Kidney glomerular epithelial cell (primary cell): ENCODE measurements around the gene CELSR2.
A peak's percentile ranks its signal among the peaks of the same experiment; 100 is the strongest.
"Not testable (repeated sequence)": the region's sequence is repeated elsewhere in the genome, so short reads cannot be mapped to it uniquely, and the experiment has no call there.

Source experiments
- DNase-seq: peaks from one replicate; lab custom pipeline; 2025; lab: John Stamatoyannopoulos, UW

Gene CELSR2

DNA sequence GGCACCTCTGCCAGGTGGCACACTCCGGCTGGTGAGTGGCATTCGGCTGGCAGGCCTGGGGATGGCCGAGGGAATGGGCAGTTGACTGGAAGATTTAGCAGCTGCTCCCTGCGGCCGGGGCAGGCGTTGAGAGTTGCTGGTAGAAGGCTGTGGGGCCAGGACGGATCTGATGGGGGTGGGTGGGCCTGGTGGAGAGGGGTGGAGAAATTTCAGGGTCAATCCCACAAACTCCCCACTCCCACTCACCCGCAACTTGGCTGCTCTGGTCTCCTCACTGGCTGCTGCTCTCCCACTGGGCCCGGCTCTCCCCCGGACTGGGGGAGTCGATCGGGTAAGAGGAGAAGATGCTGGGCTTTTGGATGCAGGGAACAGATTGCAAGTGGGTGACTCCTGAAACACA, 31.5 kb downstream of the CELSR2 start:
- no peak for DNase-seq

DNA sequence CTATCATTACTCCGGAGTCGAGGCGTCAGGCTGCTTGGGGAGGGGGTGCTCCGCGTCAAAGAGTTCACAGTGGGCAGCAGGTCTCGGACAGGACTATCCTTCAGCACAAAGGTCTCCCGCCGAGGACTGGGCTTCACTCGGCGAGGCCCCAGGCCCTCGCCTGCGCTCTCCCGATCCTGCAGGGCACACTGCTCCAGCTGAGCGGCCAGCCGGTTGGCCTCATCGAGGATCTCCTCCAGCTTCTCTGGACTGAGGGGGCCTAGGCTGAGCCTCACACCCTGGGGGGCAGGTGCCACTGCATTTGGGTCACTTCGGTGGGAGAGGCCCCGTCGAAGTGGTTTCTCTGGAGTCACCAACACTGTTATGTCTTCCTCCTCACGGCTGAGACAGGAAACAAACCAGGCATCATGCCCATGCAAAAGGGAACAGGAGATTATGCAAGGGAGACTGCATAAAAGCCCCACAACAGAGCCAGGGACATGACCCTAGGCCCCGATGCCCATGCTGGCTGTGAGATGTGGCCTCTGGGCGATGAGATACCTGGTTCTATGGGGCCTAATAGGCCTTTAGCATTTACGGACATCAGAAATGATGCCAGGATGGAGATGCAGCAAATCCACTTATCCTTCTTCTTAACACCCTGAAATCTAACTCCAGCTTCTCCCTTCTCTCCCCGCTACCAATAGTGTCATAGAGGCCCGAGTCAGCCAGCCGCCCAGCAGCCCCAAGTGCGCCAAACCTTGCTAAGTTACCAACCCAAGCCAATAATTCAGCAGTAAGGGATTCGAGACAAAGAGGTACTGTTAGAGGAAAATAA, 32.5 kb downstream of the CELSR2 start:
- DNase-seq, result no peak

- DNase-seq, result no peak
Observed at GRCh38 chr1:109282497-109282951, 33.2 kb downstream of the CELSR2 start.

DNA sequence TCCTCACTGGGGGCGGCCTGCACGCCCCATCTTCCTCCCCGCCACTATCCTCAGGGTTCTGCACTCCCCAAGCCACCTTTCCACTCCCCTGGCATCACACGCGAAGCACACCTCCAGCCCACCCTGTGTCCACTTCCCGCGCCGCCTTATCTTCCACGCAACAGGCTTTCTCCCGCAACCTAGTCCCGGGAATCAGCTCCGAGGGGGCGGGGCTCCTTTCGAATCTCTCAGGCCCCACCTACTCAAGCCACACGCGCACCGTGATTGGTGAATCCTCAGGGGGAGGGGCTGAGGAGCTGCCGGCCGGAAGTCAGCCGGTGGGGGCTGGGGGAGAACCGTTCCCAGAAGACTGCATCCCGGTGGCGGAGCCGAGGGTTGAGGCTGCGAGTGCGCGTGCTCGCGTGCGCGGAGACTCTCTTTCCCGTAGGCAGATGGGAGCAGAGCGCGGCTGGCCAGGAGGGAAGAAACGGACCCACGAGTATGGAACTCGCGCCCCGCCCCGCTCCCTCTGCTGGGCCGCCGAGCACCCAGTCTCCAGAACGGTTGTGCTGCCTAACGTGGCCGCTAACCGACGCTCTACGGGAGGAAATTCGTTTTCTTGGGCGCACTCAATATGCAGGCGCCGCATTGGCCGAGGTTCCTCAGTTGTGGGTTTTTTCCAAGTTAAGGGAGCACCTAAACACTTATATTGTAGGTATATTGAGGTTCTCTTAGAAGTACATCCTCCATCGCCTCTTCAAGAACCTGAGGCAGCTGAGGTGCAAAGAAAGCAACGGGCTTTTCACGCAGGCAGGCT, 33.8 kb downstream of the CELSR2 start, which contains the start of gene PSRC1:
Gene PSRC1 (minus strand): TSS at position 194 of the 796 bp plus-strand sequence.
- DNase-seq, result peak; percentile 89

DNA sequence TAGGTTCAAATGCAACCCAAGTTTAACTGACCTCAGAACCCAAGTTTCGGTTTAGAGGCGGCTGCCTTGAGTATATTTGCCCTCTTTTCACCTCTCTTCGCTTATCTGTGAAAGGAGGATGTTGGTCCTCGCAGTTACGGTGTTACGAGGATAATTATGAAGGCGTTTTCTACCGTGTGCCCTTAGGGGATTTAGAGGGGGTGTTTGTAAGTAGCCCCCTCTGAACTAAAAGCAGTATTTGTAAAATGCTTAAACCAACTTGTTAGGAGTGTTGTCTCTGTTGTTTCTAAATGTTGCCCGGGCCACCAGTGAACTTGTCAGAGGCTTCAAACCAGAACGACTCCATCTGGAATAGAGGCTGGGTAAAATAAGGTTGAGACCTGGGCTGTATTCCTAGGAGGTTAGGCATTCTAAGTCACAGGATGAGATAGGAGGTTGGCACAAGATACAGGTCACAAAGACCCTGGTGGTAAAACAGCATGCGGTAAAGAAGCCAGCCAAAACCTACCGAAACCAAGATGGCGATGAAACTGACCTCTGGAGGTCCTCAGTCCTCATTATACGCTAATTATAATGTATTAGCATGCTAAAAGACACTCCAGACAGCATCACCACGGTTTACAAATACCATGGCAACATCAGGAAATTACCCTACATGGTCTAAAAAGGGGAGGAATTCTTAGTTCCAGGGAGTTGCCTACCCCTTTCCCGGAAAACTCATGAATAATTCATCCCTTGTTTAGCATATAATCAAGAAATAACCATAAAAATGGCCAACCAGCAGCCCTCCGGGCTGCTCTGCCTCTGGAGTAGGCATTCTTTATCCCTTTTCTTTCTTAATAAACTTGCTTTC, 34.6 kb downstream of the CELSR2 start:
- no peak for DNase-seq

DNA sequence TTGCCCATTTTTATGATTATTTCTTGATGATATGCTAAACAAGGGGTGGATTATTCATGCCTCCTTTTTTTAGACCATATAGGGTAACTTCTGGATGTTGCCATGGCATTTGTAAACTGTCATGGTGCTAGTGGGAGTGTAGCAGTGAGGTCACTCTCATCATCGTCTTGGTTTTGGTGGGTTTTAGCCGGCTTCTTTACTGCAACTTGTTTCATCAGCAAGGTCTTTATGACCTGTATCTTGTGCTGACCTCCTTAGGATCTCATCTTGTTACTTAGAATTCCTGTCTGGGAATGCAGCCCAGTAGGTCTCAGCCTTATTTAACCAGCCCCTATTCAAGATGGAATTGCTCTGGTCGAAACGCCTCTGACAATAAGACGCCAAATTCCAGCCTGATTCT, 37.4 kb downstream of the CELSR2 start:
- DNase-seq, result not testable (repeated sequence)

DNA sequence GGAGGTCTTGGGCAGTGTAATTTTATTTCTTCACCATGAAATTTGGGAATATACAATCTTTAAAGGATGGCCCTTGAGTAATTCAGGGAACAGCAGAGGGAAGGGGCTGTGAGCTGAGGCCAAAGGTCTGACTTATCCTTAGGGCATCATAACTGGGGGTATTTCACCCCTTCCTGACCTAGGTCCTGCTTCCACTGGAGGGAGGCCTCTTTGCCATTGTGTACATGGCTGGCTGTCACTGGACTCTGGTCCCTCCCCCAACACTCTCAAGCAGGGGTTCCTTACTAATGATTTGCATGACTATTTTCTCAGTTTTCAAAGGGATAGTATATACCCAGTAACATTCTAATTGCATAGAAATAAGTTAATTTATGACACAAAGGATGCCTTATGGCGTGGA, 40.8 kb downstream of the CELSR2 start:
- DNase-seq, result no peak

GRCh38 chr1:109290998-109291397, 41.7 kb downstream of the CELSR2 start:
- DNase-seq, result no peak

GRCh38 chr1:109292364-109292763, 43.0 kb downstream of the CELSR2 start:
- DNase-seq, result no peak

GRCh38 chr1:109293026-109293425, 43.7 kb downstream of the CELSR2 start:
- no peak for DNase-seq

GRCh38 chr1:109294481-109294880, 45.1 kb downstream of the CELSR2 start:
- no peak for DNase-seq

GRCh38 chr1:109295712-109296415, 46.5 kb downstream of the CELSR2 start:
- DNase-seq, result no peak

DNA sequence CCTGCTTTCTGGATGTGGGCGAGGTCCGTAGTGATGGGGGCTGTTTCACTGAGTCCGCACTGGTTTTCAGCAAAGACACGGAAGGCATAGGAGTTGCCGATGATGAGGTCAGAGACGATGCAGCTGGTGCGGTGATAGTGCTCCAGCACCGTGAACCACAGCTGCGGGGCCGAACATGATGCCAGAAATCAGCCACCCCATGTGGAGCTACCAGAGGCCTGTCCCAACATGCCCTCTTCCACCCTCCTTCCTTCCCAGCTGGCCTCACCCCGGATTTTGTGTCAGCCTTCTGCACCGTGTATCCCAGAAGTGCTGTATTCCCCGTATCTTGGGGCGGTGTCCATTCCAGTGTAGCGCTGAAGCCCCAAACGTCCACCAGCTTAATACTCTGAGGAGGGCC, 47.4 kb downstream of the CELSR2 start:
- DNase-seq, result no peak

GRCh38 chr1:109298666-109299557, 49.6 kb downstream of the CELSR2 start:
- peak; percentile 58 for DNase-seq

GRCh38 chr1:109299558-109300343, 50.4 kb downstream of the CELSR2 start:
- DNase-seq, result no peak

DNA sequence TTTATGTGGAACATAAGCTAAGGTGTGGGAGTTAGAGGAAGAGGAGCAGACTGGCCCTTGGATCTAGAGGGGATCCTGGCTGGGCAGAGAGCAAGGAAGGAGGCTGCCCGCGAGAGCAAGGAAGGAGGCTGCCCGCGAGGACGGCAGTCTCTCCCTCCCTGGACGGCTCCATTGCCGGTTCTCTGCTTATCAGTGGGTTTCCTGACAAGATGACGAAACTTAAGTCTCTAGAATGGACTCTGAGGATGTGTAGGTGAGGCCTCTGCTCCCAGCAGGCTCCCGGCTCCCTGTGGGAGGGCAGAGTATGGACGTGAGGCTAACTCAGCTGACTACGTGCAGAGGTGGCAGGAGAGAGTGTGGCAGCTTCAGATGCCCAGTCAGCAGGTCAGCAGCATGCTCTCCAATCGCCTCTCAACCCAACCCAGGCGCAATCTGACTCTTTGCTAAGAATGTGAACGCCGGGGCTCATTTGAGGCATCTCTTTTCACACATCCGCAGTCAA, 51.4 kb downstream of the CELSR2 start:
- DNase-seq, result no peak

DNA sequence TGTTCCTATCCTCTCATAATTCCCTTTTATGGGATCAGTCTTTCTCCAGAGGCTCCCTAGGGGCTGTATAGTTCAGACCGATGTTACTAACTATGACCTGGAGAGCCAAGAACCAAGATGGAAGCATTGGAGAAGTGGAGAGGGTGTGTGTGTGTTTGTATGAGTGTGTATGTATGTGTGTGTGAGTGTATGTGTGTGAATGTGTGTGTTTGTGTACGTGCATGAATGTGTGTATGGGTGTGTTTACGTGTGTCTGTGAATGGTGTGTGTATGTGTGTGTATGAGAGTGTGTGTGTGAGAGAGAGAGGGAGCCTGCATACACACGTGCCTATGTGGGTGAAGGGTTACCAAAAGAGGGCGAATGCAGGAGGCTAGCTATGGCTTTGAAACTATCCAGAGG, 52.5 kb downstream of the CELSR2 start:
- no peak for DNase-seq

DNA sequence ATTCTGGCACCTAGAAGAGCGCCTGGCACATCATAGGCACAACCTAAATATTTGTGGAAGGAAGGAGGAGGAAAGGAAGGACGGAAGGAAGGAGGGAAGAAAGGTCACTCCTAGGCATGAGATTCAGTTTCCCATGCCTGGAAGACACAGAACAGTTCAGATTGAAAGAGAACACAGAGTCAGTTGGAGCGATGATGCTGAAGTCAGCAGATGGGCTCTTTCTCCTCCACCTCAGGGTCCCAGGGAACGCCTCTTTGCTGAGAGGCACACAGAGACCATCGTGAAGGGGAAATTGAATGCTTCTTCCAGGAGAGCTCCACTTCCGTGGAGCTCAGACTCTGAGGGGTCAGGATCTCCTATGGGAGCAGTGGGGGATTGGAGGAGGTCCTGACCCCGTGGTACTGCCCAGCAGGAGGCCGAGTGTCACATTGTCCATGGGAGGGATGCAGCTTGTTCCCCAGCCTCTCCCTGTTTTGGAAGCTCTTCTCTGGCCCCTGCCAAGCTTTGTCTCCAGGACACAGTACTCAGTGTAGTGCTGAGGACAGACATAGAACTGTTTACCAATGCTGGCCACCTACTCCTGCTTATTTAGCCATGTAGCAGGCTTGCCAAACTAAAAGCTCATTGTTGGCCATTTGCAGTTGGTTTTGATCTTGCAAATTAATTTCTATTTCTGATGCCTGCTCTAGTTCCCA, 55.0 kb downstream of the CELSR2 start:
- DNase-seq, result no peak

DNA sequence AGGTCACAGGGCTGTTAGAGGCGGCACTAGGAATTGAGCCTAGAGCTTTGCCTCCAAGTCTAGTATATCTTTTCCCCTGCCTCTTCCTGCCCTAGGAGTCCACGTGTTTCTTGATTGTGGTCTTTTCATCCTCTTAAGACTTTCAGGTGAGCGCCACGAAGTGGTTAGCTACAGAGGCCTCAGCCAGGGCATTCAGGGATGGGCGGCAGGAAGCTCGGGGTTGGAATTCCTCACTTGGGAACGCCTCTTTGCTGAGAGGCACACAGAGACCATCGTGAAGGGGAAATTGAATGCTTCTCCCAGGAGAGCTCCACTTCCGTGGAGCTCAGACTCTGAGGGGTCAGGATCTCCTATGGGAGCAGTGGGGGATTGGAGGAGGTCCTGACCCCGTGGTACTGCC, 56.7 kb downstream of the CELSR2 start:
- DNase-seq, result not testable (repeated sequence)
